IMR-90 (cell line): ENCODE results near the gene NR5A2. TPM values are rescaled to one million over a fixed set of nuclear protein-coding genes. Genes with fewer than 3 reads are reported as not detected.

Experiments used
- ATAC-seq: fragments of 200-7000 bp; cut with Tn5 transposase; 2 replicates; pipeline ENCODE4 v1.9.1; 2020; ENCODE audit warnings: low read depth, mild to moderate bottlenecking, moderate library complexity
- BruUV-seq: library from RNA; stranded (reverse); fragments of 400-500 nt; replicated peaks from 2 replicates; lab custom pipeline; 2021; lab: Mats Ljungman, UMichigan
- CTCF ChIA-PET: fragments of 300-600 bp; formaldehyde crosslinking; extraction: SDS; loops from one replicate; lab custom pipeline; 2021; ENCODE audit warnings: antibody characterized with exemption; lab: Yijun Ruan, JAX
- POLR2A ChIA-PET: fragments of 300-600 bp; sonication (Branson Sonifier 250); formaldehyde crosslinking; loops from one replicate; lab custom pipeline; 2022; ENCODE audit warnings: antibody characterized with exemption; ENCODE audit not compliant: unreplicated experiment; lab: Charles Lee
- DNase-seq: peaks from one replicate; pipeline ENCODE4 v3.0.0; 2013
- H2AFZ ChIP-seq: replicated peaks from 2 replicates; pipeline ENCODE3; 2013; ENCODE audit warnings: low read length, mild to moderate bottlenecking; ENCODE audit not compliant: poor library complexity
- H2AK5ac ChIP-seq: 2 replicates; pipeline ENCODE4 v1.6.1; 2013; ENCODE audit warnings: low read depth, low read length, inconsistent platforms
- H2AK9ac ChIP-seq: replicated peaks from 2 replicates; pipeline ENCODE3; 2013; ENCODE audit warnings: mild to moderate bottlenecking, low read depth, low read length, moderate library complexity; ENCODE audit not compliant: poor library complexity
- H2BK120ac ChIP-seq: 2 replicates; pipeline ENCODE4 v1.6.1; 2013; ENCODE audit warnings: low read depth, low read length, inconsistent platforms
- H2BK15ac ChIP-seq: 3 replicates; pipeline ENCODE4 v1.6.1; 2013; ENCODE audit warnings: low read depth, low read length, inconsistent platforms
- H2BK20ac ChIP-seq: 2 replicates; pipeline ENCODE4 v1.6.1; 2013; ENCODE audit warnings: low read depth, mild to moderate bottlenecking, inconsistent platforms, low read length, moderate library complexity
- H2BK5ac ChIP-seq: 2 replicates; pipeline ENCODE4 v1.6.1; 2013; ENCODE audit warnings: mild to moderate bottlenecking, low read depth, low read length, inconsistent platforms; ENCODE audit not compliant: poor library complexity, severe bottlenecking
- H3K14ac ChIP-seq: replicated peaks from 2 replicates; pipeline ENCODE4 v1.6.1; 2013; ENCODE audit warnings: low read depth, low read length, inconsistent platforms
- H3K18ac ChIP-seq: 2 replicates; pipeline ENCODE4 v1.6.1; 2013; ENCODE audit warnings: low read depth, low read length, control low read depth
- H3K23ac ChIP-seq: 2 replicates; pipeline ENCODE4 v1.6.1; 2013; ENCODE audit warnings: low read depth, low read length, inconsistent platforms
- H3K27ac ChIP-seq: 2 replicates; pipeline ENCODE4 v1.5.1; 2013; ENCODE audit warnings: mild to moderate bottlenecking, control low read depth, low read length; ENCODE audit not compliant: insufficient read depth
- H3K27me3 ChIP-seq: 2 replicates; pipeline ENCODE4 v1.6.1; 2013; ENCODE audit warnings: low read length; ENCODE audit not compliant: control insufficient read depth, insufficient read depth
- H3K36me3 ChIP-seq: 2 replicates; pipeline ENCODE4 v1.6.1; 2013; ENCODE audit warnings: low read length, mixed read lengths; ENCODE audit not compliant: control insufficient read depth, insufficient read depth
- H3K4ac ChIP-seq: 2 replicates; pipeline ENCODE4 v1.6.1; 2013; ENCODE audit warnings: low read depth, low read length, inconsistent platforms
- H3K4me1 ChIP-seq: 2 replicates; pipeline ENCODE4 v1.6.1; 2013; ENCODE audit warnings: low read length, mixed read lengths; ENCODE audit not compliant: control insufficient read depth, insufficient read depth
- H3K4me2 ChIP-seq: 2 replicates; pipeline ENCODE4 v1.6.1; 2013; ENCODE audit warnings: low read depth, mild to moderate bottlenecking, control low read depth, low read length, moderate library complexity
- H3K4me3 ChIP-seq: 2 replicates; pipeline ENCODE4 v1.5.1; 2013; ENCODE audit warnings: low read depth, mild to moderate bottlenecking, control low read depth, low read length, moderate library complexity; ENCODE audit not compliant: insufficient read depth
- H3K56ac ChIP-seq: 2 replicates; pipeline ENCODE4 v1.6.1; 2013; ENCODE audit warnings: low read length, inconsistent platforms; ENCODE audit not compliant: insufficient read depth; ENCODE audit errors: extremely low read depth
- H3K79me1 ChIP-seq, 2 experiments: 2 replicates each; pipeline ENCODE4 v1.6.1; 2013; ENCODE audit warnings: low read length in 2 of 2, inconsistent platforms in 1 of 2, low read depth in 1 of 2
- H3K9ac ChIP-seq: 2 replicates; pipeline ENCODE4 v1.6.1; 2013; ENCODE audit warnings: low read depth, low read length, control low read depth
- H3K9me1 ChIP-seq: 2 replicates; pipeline ENCODE4 v1.6.1; 2013; ENCODE audit warnings: low read length, inconsistent platforms; ENCODE audit not compliant: insufficient read depth
- H3K9me3 ChIP-seq: 2 replicates; pipeline ENCODE4 v1.6.1; 2013; ENCODE audit warnings: low read length; ENCODE audit not compliant: control insufficient read depth, insufficient read depth
- H4K20me1 ChIP-seq: 2 replicates; pipeline ENCODE4 v1.6.1; 2013; ENCODE audit warnings: low read length, inconsistent platforms; ENCODE audit not compliant: insufficient read depth
- H4K5ac ChIP-seq: 2 replicates; pipeline ENCODE4 v1.6.1; 2013; ENCODE audit warnings: mild to moderate bottlenecking, low read depth, low read length, control low read depth
- H4K8ac ChIP-seq, 2 experiments: 2 replicates each; pipeline ENCODE4 v1.6.1; 2013; ENCODE audit warnings: low read depth in 2 of 2, low read length in 2 of 2, control low read depth in 1 of 2, inconsistent platforms in 1 of 2
- H4K91ac ChIP-seq: 2 replicates; pipeline ENCODE4 v1.6.1; 2013; ENCODE audit warnings: low read depth, low read length, inconsistent platforms; ENCODE audit not compliant: insufficient read depth
- CEBPB ChIP-seq: IDR thresholded peaks from 2 replicates; pipeline ENCODE4 v1.6.1; 2012; ENCODE audit warnings: low read depth, low read length, improper control_type of control experiment
- USF2 ChIP-seq: fragments of 150-350 bp; IDR thresholded peaks from 2 replicates; pipeline ENCODE4 v1.6.1; 2017; ENCODE audit warnings: mild to moderate bottlenecking, antibody characterized with exemption, low read length, low read depth
- WGBS, 2 experiments: methylation state at CpG; one replicate each; pipeline versions ENCODE4 v1.1.5 to v1.1.7; 2013; ENCODE audit warnings: missing lambda C conversion rate in 2 of 2; ENCODE audit not compliant: insufficient read length in 1 of 2; ENCODE audit errors: extremely low coverage in 2 of 2; 5-methylcytosine and 5-hydroxymethylcytosine counted together
- dilution Hi-C: fragments of 300-500 bp; cut with HindIII; formaldehyde crosslinking; loops from one replicate; pipeline ENCODE4 v1.14.3; 2018; ENCODE audit warnings: low sequenced_read_pairs; ENCODE audit not compliant: unreplicated experiment
- in situ Hi-C: fragments of 300-500 bp; cut with MboI; formaldehyde crosslinking; loops from 3 replicates; pipeline ENCODE4 v1.14.3; 2019; ENCODE audit warnings: low sequenced_read_pairs, inconsistent platforms, mixed read lengths
- intact Hi-C: fragments of 100-400 bp; cut with micrococcal nuclease; formaldehyde crosslinking; loops from 2 replicates; pipeline ENCODE4 v1.10.0; 2022
- polyA plus RNA-seq, 3 experiments: library from polyadenylated mRNA; depleted of rRNA; stranded (reverse); fragments of >200 nt; gene quantifications; 2 replicates each; pipeline ENCODE4 v1.2.3, GENCODE V29; 2012; ENCODE audit warnings: low replicate concordance in 1 of 3
- total RNA-seq: library from RNA; depleted of rRNA; stranded (reverse); fragments of >200 nt; gene quantifications from 2 replicates; pipeline ENCODE4 v1.2.3, GENCODE V29; 2012

Gene NR5A2
- total and polyA plus RNA-seq, 2 of the 4 experiments (the other 2 are of a cell fraction) = 0.03 to 0.18 TPM

- dilution Hi-C loops = no loop called here
- Histone ChIP-seq H3K4ac (no peak overlapping the region), H3K9me3 (no peaks in the 10 kb centered on the region), H2BK5ac (no peak overlapping the region), H3K9me1 (no peaks in the 10 kb centered on the region), H3K14ac (no peak overlapping the region), H3K9ac (no peak overlapping the region), H3K79me1 (no peaks in the 10 kb centered on the region), H3K4me2 (no peak overlapping the region), H2BK120ac (no peak overlapping the region), H3K4me1 (no peaks in the 10 kb centered on the region), H3K4me3 (no peak overlapping the region), H4K91ac (no peak overlapping the region), H3K56ac (no peak overlapping the region), H2BK15ac (no peak overlapping the region), H2AK5ac (no peak overlapping the region), H2BK20ac (no peak overlapping the region), H3K27me3 (peaks cover 10% of the 10 kb centered on the region), H3K23ac (no peak overlapping the region), H3K18ac (no peak overlapping the region), H4K8ac (no peak overlapping the region), H3K27ac (no peak overlapping the region), H2AK9ac (no peak overlapping the region), H4K20me1 (no peaks in the 10 kb centered on the region), H3K36me3 (no peaks in the 10 kb centered on the region), H4K5ac (no peak overlapping the region), H2AFZ (no peak overlapping the region)
- no peak for TF ChIP-seq USF2
- peak; percentile 38 for TF ChIP-seq CEBPB
- ChIA-PET CTCF (no interaction called here), POLR2A (no interaction called here)
- intact Hi-C loops = no loop called here
- BruUV-seq = no TSS peak
- WGBS, 2 experiments = no CpG with 5 or more reads among the region's 15 CpGs
- in situ Hi-C loops = no loop called here
- ATAC-seq (no peak), DNase-seq (no peak)
These were observed 30.8 kb downstream of the NR5A2 start for GRCh38 chr1:200058341-200058740.
